Measurements from ENCODE around the gene MS4A10. TPM values are rescaled to one million over a fixed set of nuclear protein-coding genes. Genes with fewer than 3 reads are reported as not detected.

MS4A10 gene
- total and polyA plus RNA-seq, 9 of the 15 experiments (the other 6 are each of a cell fraction or from before 2014, with no cell fraction given): not detected

DNA sequence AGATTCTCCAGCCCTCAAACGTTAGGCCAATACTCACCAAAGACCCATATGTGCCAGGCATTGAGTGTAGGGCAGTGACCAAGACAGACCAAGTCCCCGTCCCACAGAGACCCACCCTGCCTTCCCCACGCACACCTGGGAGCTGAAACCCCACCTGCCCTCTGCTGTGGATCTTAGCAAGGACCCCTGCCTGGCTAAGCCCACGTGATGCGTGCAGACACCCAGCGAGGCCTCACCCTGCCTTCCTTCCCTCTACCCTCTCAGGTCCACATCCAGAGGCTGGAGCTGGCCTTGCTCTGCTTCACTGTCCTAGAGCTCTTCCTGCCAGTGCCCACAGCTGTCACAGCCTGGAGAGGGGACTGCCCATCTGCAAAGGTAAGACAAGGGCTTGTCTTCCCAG, 10.2 kb downstream of the MS4A10 start:
- WGBS (ENCODE audit: insufficient coverage, low coverage, missing lambda C conversion rate): 0% methylated on average over 6 of the region's 6 CpGs
- no peak overlapping the region for H3K27ac ChIP-seq (ENCODE audit: extremely low read depth, low read depth, low read length)
- H3K27me3 ChIP-seq (ENCODE audit: control insufficient read depth in 2 of 2, insufficient read depth in 2 of 2, low read length in 2 of 2): peaks cover 11 to 68% of the 10 kb centered on the region in 2 experiments; a peak in 4 of 5 replicates
- TF ChIP-seq HDAC3 (IDR thresholded peaks at IDR 0.05; ENCODE audit: borderline replicate concordance, partially characterized antibody) (no peak), CC2D1A (IDR thresholded peaks at IDR 0.05) (no peak), ILK (tag; IDR thresholded peaks at IDR 0.05; ENCODE audit: borderline replicate concordance, low read depth) (no peak), HMGN3 (IDR thresholded peaks at IDR 0.05; ENCODE audit: borderline replicate concordance, extremely low read depth, insufficient read length, low read depth, low read length) (no peak), NFATC3 (IDR thresholded peaks at IDR 0.05) (no peak), BRD9 (IDR thresholded peaks at IDR 0.05; ENCODE audit: low read depth, partially characterized antibody) (no peak), CTBP1 (IDR thresholded peaks at IDR 0.05; ENCODE audit: borderline replicate concordance) (no peak), SMAD3 (CRISPR knock-in tag; conservative IDR thresholded peaks at IDR 0.05) (no peak), ZNF197 (CRISPR knock-in tag; IDR thresholded peaks at IDR 0.05; ENCODE audit: low read depth) (no peak), TCF7L2 (IDR thresholded peaks at IDR 0.05; ENCODE audit: low read depth, low read length) (no peak), TRIM28 (IDR thresholded peaks at IDR 0.05) (no peak), ZNF668 (CRISPR knock-in tag; IDR thresholded peaks at IDR 0.05) (no peak), NCOA6 (IDR thresholded peaks at IDR 0.05) (no peak), ILF3 (IDR thresholded peaks at IDR 0.05; ENCODE audit: borderline replicate concordance) (no peak), XRCC3 (IDR thresholded peaks at IDR 0.05) (no peak), KLF16 (IDR thresholded peaks at IDR 0.05) (no peak), ZNF586 (CRISPR knock-in tag; conservative IDR thresholded peaks at IDR 0.05) (no peak)
- 0 out of 2 replicates have a peak, but pooled peaks cover 3% of the 10 kb centered on the region for H4K20me1 ChIP-seq (replicated peaks; ENCODE audit: control insufficient read depth, insufficient read depth, low read length)
- H3K4me3 ChIP-seq: no peak overlapping the region
- ChIA-PET POLR2A (interaction anchor here (0.5 to 1.3 kb wide), 2 partner anchors 21 to 621 kb away, joined by 3 to 4 read pairs; no protein-coding TSS in a partner anchor), CTCF (ENCODE audit: low intra/inter-chr PET ratio) (interaction anchor here (0.7 kb wide), 1 partner anchor 77 kb away, joined by 3 read pairs; no protein-coding TSS in a partner anchor)
- DNase-seq (ENCODE audit: extremely low read depth in 1 of 4, low spot score in 3 of 4) (no peak), FAIRE-seq (no peak), ATAC-seq (no peak)
- no peaks in the 10 kb centered on the region for H3K79me2 ChIP-seq (ENCODE audit: control insufficient read depth, insufficient read depth, low read length)
- H3K4me1 ChIP-seq (replicated peaks in 1 of 2; ENCODE audit: control insufficient read depth in 2 of 2, insufficient read depth in 2 of 2, low read length in 2 of 2): no peaks in the 10 kb centered on the region
- no peak overlapping the region for H3K9ac ChIP-seq (ENCODE audit: insufficient read depth in 1 of 2, low read depth in 2 of 2, low read length in 2 of 2)
- no peaks in the 10 kb centered on the region for H3K9me1 ChIP-seq (ENCODE audit: control insufficient read depth, insufficient read depth, low read length)
- intact Hi-C loops (cut with micrococcal nuclease) (no loop called here), in situ Hi-C loops (cut with MboI) (no loop called here)
- no peaks in the 10 kb centered on the region for H3K9me3 ChIP-seq (replicated peaks; ENCODE audit: control insufficient read depth, insufficient read depth, low read depth, low read length)
- no peak overlapping the region for H2AFZ ChIP-seq (ENCODE audit: low read depth, low read length)
- H3K36me3 ChIP-seq (ENCODE audit: control insufficient read depth, insufficient read depth, low read length): no peaks in the 10 kb centered on the region
- no TSS peak for BruUV-seq (replicated peaks)
- no peak overlapping the region for H3K4me2 ChIP-seq (ENCODE audit: insufficient read depth, low read length)
